Activated CD4-positive, alpha-beta T cell treated with anti-CD3 and anti-CD28 coated beads, Interleukin-2, amount 50 U/mL, for 1 hour (primary cell): ENCODE measurements around the gene RNF26.

Experiments
- DNase-seq: peaks from one replicate; pipeline ENCODE4 v3.0.0-alpha.2; 2020

RNF26 gene

GRCh38 chr11:119334174-119334930, at the start of gene RNF26:
RNF26 (plus strand) TSS chr11:119334527; CDS start chr11:119335123, 596 bp downstream.
- DNase-seq, result peak; percentile 91

- no peak for DNase-seq
Measured at GRCh38 chr11:119285431-119285830, 48.9 kb upstream of the RNF26 start.

GRCh38 chr11:119288219-119288618, 46.1 kb upstream of the RNF26 start:
- no peak for DNase-seq

GRCh38 chr11:119290894-119291497, 43.3 kb upstream of the RNF26 start:
- DNase-seq, result no peak

GRCh38 chr11:119293461-119293860, 40.9 kb upstream of the RNF26 start:
- DNase-seq, result no peak

GRCh38 chr11:119295178-119295577, 39.1 kb upstream of the RNF26 start:
- DNase-seq, result no peak

- no peak for DNase-seq
Measured at GRCh38 chr11:119297938-119298337, 36.4 kb upstream of the RNF26 start.

- DNase-seq, result no peak
Measured at GRCh38 chr11:119298726-119299125, 35.6 kb upstream of the RNF26 start.

- no peak for DNase-seq
Measured at GRCh38 chr11:119299416-119299815, 34.9 kb upstream of the RNF26 start.

GRCh38 chr11:119300198-119300964, 33.9 kb upstream of the RNF26 start:
- no peak for DNase-seq

- no peak for DNase-seq
Measured at GRCh38 chr11:119303227-119303718, 31.1 kb upstream of the RNF26 start.

GRCh38 chr11:119305556-119306372, 28.6 kb upstream of the RNF26 start:
- no peak for DNase-seq

GRCh38 chr11:119306373-119306890, 27.9 kb upstream of the RNF26 start:
- peak; percentile 42 for DNase-seq

- DNase-seq, result no peak
Measured at GRCh38 chr11:119307219-119307618, 27.1 kb upstream of the RNF26 start.

GRCh38 chr11:119307974-119308373, 26.4 kb upstream of the RNF26 start:
- DNase-seq, result no peak

GRCh38 chr11:119309411-119309810, 24.9 kb upstream of the RNF26 start:
- no peak for DNase-seq

GRCh38 chr11:119309953-119310681, 24.2 kb upstream of the RNF26 start:
- DNase-seq, result no peak

GRCh38 chr11:119310682-119311052, 23.7 kb upstream of the RNF26 start:
- DNase-seq, result no peak

GRCh38 chr11:119314726-119315125, 19.6 kb upstream of the RNF26 start:
- DNase-seq, result no peak

- peak; percentile 53 for DNase-seq
Measured at GRCh38 chr11:119315131-119316015, 19.0 kb upstream of the RNF26 start.
